BLaER1 treated with 17β-estradiol and CSF1 and Interleukin-3, amounts not matched to agents 10 nM and 100 nM (cell line): ENCODE data around the gene SRRM2.

ENCODE experiments used
- H3K27ac ChIP-seq, 11 experiments: shearing (Covaris generic); formaldehyde crosslinking; 2 replicates each; pipeline ENCODE4 v1.8.1; 2022
- H3K27me3 ChIP-seq, 11 experiments: shearing (Covaris generic); formaldehyde crosslinking; 2 replicates each; pipeline ENCODE4 v1.8.1; 2022
- H3K36me3 ChIP-seq, 11 experiments: shearing (Covaris generic); formaldehyde crosslinking; 2 replicates each; pipeline ENCODE4 v1.8.1; 2022
- H3K4me1 ChIP-seq, 10 experiments: shearing (Covaris generic); formaldehyde crosslinking; 2 replicates each; pipeline ENCODE4 v1.8.1; 2022
- H3K4me2 ChIP-seq, 11 experiments: shearing (Covaris generic); formaldehyde crosslinking; 2 replicates each; pipeline ENCODE4 v1.8.1; 2022
- H3K4me3 ChIP-seq, 10 experiments: shearing (Covaris generic); formaldehyde crosslinking; 2 replicates each; pipeline ENCODE4 v1.8.1; 2022
- H3K9ac ChIP-seq, 11 experiments: shearing (Covaris generic); formaldehyde crosslinking; 2 replicates each; pipeline ENCODE4 v1.8.1; 2022
- H3K9me3 ChIP-seq, 11 experiments: shearing (Covaris generic); formaldehyde crosslinking; replicated peaks in 1 of 11; 2 replicates each; pipeline ENCODE4 v1.8.1; 2022
- H4K20me1 ChIP-seq, 11 experiments: shearing (Covaris generic); formaldehyde crosslinking; 2 replicates each; pipeline ENCODE4 v1.8.1; 2022
- Cebpa-rat ChIP-seq, 11 experiments: shearing (Covaris generic); IDR thresholded peaks; 2 replicates each; pipeline ENCODE4 v1.8.1; 2022

SRRM2 gene

DNA sequence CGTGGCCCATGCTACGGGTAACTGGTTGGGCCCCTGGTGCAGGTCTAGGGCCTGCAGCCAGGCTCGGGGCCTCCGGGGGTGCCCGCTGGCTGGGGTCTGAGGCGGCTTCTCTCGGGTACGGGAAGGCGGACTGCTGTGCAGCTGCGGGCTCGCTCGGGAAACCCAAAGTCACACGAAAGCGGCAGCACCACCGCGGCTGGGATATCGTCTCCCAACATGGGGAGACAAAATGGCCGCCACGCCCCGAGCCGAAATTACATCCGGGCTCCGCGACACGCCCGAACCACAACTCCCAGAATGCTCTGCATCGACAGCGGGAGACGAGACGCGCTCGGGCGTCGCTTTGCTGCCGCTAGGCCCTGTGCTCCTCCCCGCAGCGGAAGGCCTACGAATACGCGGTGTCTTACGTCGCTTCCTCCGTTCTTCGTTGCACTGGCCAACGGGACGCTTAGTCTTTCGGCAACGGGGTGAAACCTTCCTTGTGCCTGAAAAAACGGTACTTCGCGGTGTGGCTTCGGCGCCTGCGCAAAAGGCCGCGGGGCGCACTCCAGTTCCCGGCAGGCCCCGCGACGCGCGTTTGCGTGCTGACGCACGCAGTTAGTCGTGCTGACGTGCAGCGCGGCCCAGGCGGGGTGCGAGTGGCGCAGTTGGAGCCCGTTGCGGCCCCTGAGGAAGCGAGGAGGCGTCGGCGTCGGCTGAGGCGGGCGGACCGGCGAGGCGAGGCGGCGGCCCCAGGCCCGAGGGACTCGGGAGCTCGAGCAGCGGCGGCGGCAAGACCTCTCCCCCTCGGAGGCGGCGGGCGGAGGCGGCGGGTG is at the start of gene SRRM2:
TSS of gene SRRM2 (plus strand) at position 604 of the 815 bp plus-strand sequence. CDS start 3,727 bp downstream, outside the sequence.
- Histone ChIP-seq H3K4me2 (peak within 1 kb of the TSS; percentile 90 to 99 (median 94)), H3K4me3 (peak within 1 kb of the TSS; percentile 84 to 98 (median 94)), H3K27ac (peak within 1 kb of the TSS; percentile 97 to 100 (median 99)), H4K20me1 (peaks cover 43 to 44% (median 44%) of the 10 kb centered on the region in 11 experiments), H3K4me1 (peaks cover 32 to 49% (median 41%) of the 10 kb centered on the region in 10 experiments), H3K27me3 (no peaks in the 10 kb centered on the region), H3K9me3 (no peaks in the 10 kb centered on the region), H3K9ac (peak within 1 kb of the TSS; percentile 97 to 100 (median 98)), H3K36me3 (peaks cover 24 to 43% (median 38%) of the 10 kb centered on the region in 11 experiments)
- TF ChIP-seq Cebpa-rat (IDR thresholded peaks at IDR 0.05), result no peak

GRCh38 chr16:2702871-2703745 is 49.3 kb upstream of the SRRM2 start:
- peak overlapping the region in 4 of 11 experiments; percentile 47 to 74 (median 60); a peak in 7 of 22 replicates for H3K27ac ChIP-seq
- H4K20me1 ChIP-seq, result peaks cover 95 to 100% (median 98%) of the 10 kb centered on the region in 11 experiments
- peak overlapping the region; percentile 7 to 100 (median 93); a peak in 19 of 22 replicates for H3K4me2 ChIP-seq
- H3K9ac ChIP-seq, result peak overlapping the region in 9 of 11 experiments; percentile 6 to 74 (median 45); a peak in 14 of 22 replicates
- H3K4me1 ChIP-seq, result peaks cover 19 to 75% (median 62%) of the 10 kb centered on the region in 10 experiments
- H3K4me3 ChIP-seq, result peak overlapping the region in 5 of 10 experiments; percentile 19 to 51 (median 30); a peak in 8 of 20 replicates
- peaks cover 71 to 100% (median 90%) of the 10 kb centered on the region in 11 experiments for H3K36me3 ChIP-seq
- H3K27me3 ChIP-seq, result peaks cover 0 to 18% (median 0%) of the 10 kb centered on the region in 11 experiments; a peak in 2 of 22 replicates
- H3K9me3 ChIP-seq, result no peaks in the 10 kb centered on the region
- no peak for TF ChIP-seq Cebpa-rat (IDR thresholded peaks at IDR 0.05)

DNA sequence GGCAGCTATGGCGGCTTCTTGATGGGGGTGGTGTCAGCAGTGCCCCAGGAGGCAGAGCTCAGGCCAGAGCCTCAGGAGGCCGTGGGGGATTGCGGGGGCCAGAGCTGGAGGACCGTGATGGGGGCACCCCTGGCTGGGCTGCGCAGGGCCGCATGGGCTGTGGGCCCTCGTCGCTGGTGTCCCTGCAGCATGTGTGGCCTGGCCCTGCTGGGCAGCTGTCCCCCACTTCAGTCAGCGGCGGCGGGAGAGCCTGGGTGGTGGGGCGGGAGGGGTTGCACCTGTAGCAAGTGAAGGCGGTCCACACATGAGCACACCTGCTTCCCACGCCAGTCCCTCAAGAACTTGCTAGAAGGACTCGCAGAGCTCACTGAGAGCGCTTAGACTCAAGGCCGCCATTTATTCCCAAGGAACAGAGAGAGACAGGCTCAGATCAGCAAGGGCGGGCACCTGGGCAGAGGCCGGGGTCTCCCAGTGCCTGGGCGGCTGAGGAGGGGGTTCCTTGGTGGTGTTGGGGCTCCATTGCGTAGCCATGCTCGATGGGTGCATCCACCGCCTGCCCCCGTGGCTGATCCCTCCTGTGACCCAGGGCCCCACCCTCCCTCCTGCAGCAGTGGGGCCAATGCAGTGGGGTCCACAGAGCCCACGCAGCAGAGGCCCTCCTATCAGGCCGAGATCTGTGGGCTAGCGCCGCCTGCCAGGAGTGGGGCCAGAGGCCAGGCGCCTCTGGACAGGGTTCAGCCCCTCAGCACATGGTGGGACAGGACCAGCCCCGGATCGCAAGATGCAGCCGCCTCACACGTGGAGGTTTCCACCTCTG is 48.1 kb upstream of the SRRM2 start:
- peaks cover 95 to 100% (median 98%) of the 10 kb centered on the region in 11 experiments for H4K20me1 ChIP-seq
- H3K4me1 ChIP-seq, result peaks cover 25 to 80% (median 62%) of the 10 kb centered on the region in 10 experiments
- no peak for TF ChIP-seq Cebpa-rat (IDR thresholded peaks at IDR 0.05)
- H3K4me2 ChIP-seq, result peak overlapping the region in 8 of 11 experiments; percentile 79 to 100 (median 96); a peak in 15 of 22 replicates
- peak overlapping the region in 5 of 11 experiments; percentile 6 to 74 (median 33); a peak in 4 of 22 replicates for H3K9ac ChIP-seq
- peaks cover 71 to 100% (median 90%) of the 10 kb centered on the region in 11 experiments for H3K36me3 ChIP-seq
- H3K4me3 ChIP-seq, result peak overlapping the region in 2 of 10 experiments; percentile 23 to 51; a peak in 3 of 20 replicates
- no peaks in the 10 kb centered on the region for H3K9me3 ChIP-seq
- peak overlapping the region in 1 of 11 experiments; percentile 38; a peak in 1 of 22 replicates for H3K27ac ChIP-seq
- peaks cover 0 to 18% (median 0%) of the 10 kb centered on the region in 11 experiments; a peak in 2 of 22 replicates for H3K27me3 ChIP-seq

DNA sequence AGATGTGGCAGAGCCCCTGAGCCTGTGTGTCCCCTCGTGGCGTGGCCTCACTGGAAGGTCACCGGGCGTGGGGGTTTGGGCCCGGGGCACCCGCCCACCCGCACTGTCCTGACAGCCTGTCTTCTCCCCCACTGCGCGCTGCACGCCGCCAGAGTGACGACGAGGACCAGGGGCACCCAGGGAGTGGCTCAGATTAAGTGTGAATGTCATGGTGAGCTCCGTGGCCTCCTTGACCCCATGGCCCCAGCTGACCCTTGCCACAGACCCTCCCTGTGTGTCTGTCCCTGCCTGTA is 47.5 kb upstream of the SRRM2 start:
- Histone ChIP-seq H3K9me3 (no peaks in the 10 kb centered on the region), H3K4me1 (peaks cover 30 to 80% (median 63%) of the 10 kb centered on the region in 10 experiments), H3K4me3 (no peak overlapping the region), H3K36me3 (peaks cover 65 to 100% (median 90%) of the 10 kb centered on the region in 11 experiments), H3K9ac (no peak overlapping the region; a peak in 1 of 22 replicates), H3K27me3 (peaks cover 0 to 18% (median 0%) of the 10 kb centered on the region in 11 experiments; a peak in 2 of 22 replicates), H4K20me1 (peaks cover 95 to 100% (median 98%) of the 10 kb centered on the region in 11 experiments), H3K4me2 (peak overlapping the region in 6 of 11 experiments; percentile 90 to 100 (median 98); a peak in 7 of 22 replicates), H3K27ac (no peak overlapping the region)
- no peak for TF ChIP-seq Cebpa-rat (IDR thresholded peaks at IDR 0.05)

DNA sequence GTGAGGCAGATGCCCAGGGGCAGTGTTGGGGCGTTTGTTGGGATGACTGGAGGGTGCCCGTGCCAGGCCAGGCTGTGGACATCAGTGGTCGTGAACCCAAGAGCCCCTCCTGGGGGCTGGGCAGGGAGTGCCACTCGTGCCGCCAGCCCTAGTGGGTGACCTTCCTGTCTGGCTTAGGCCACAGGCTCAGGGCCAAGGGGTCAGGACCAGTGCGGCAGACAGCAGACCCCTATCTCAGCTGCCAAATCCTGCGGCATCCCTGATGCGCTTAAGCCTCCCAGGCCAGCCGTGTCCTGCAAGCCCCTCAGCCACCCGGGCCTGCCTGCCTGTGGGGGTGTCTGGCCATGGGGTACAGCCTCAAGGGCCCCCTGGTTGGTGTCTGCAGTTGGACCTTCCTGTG is 47.1 kb upstream of the SRRM2 start:
- Histone ChIP-seq H3K4me3 (no peak overlapping the region), H3K4me1 (peaks cover 27 to 80% (median 63%) of the 10 kb centered on the region in 10 experiments), H4K20me1 (peaks cover 95 to 100% (median 98%) of the 10 kb centered on the region in 11 experiments), H3K9ac (peak overlapping the region in 1 of 11 experiments; percentile 24; a peak in 1 of 22 replicates), H3K9me3 (no peaks in the 10 kb centered on the region), H3K27me3 (peaks cover 0 to 18% (median 0%) of the 10 kb centered on the region in 11 experiments; a peak in 2 of 22 replicates), H3K27ac (no peak overlapping the region), H3K36me3 (peaks cover 61 to 99% (median 90%) of the 10 kb centered on the region in 11 experiments), H3K4me2 (peak overlapping the region in 4 of 11 experiments; percentile 90 to 100 (median 97); a peak in 6 of 22 replicates)
- TF ChIP-seq Cebpa-rat (IDR thresholded peaks at IDR 0.05), result no peak

- Histone ChIP-seq H3K4me1 (peaks cover 20 to 80% (median 60%) of the 10 kb centered on the region in 10 experiments), H3K36me3 (peaks cover 54 to 92% (median 83%) of the 10 kb centered on the region in 11 experiments), H4K20me1 (peaks cover 95 to 100% (median 98%) of the 10 kb centered on the region in 11 experiments), H3K9ac (no peak overlapping the region), H3K27me3 (peaks cover 0 to 11% (median 0%) of the 10 kb centered on the region in 11 experiments; a peak in 2 of 22 replicates), H3K27ac (no peak overlapping the region), H3K4me3 (no peak overlapping the region), H3K4me2 (peak overlapping the region in 1 of 11 experiments; percentile 99; a peak in 1 of 22 replicates), H3K9me3 (no peaks in the 10 kb centered on the region)
- no peak for TF ChIP-seq Cebpa-rat (IDR thresholded peaks at IDR 0.05)
Measured at GRCh38 chr16:2706085-2706484, 46.4 kb upstream of the SRRM2 start.

DNA sequence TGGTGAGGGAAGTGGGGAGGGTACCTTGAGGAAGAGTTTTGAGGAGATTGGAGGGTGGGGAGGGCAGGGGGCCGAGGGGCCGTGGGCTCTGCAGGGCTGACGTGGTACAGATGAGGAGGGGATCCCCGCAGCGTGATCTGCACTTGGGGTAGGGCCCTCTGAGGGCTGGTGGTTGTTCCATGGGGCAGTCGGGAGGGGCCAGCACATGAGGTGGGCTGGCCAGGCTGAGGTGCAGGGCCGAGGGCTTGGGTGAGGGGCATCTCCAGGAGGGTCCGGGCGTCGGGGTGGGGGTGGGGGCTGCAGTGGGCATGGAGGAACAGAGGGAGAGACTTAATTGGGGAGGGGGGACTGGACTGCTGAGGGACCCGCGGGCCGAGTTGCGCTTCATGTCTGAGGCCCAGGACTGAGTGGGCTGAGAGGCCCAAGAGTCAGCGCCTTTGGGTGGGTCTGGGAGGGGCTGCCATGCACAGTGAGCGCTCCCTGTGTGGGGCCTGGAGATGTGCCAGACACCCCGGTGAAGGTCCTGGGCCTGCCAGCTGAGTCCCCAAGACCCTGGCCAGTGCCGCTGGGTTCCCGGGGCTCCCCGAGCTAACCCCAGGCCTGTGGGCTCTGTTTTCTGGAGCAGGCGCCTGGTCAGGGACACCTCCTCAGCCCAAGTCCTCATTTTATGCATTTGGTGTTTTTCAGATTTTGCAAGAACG is 45.7 kb upstream of the SRRM2 start:
- peaks cover 50 to 85% (median 76%) of the 10 kb centered on the region in 11 experiments for H3K36me3 ChIP-seq
- no peaks in the 10 kb centered on the region for H3K9me3 ChIP-seq
- H3K9ac ChIP-seq, result no peak overlapping the region
- no peak overlapping the region for H3K27ac ChIP-seq
- no peak for TF ChIP-seq Cebpa-rat (IDR thresholded peaks at IDR 0.05)
- no peak overlapping the region for H3K4me2 ChIP-seq
- no peak overlapping the region for H3K4me3 ChIP-seq
- H4K20me1 ChIP-seq, result peaks cover 91 to 100% (median 96%) of the 10 kb centered on the region in 11 experiments
- peaks cover 0 to 8% (median 0%) of the 10 kb centered on the region in 11 experiments; a peak in 2 of 22 replicates for H3K27me3 ChIP-seq
- H3K4me1 ChIP-seq, result peaks cover 13 to 78% (median 55%) of the 10 kb centered on the region in 10 experiments; a peak in 19 of 20 replicates
